ENCODE measurements around the gene KIAA0825. TPM values are rescaled to one million over a fixed set of nuclear protein-coding genes. Genes with fewer than 3 reads are reported as not detected.

KIAA0825 gene
- total and polyA plus RNA-seq, 2 donors (not counting 1 experiment from before 2014, with no cell fraction given), result 1.7 to 3.6 TPM

GRCh38 chr5:94168151-94168550, 450.3 kb downstream of the KIAA0825 start:
- Histone ChIP-seq H3K27me3 (ENCODE audit: control insufficient read depth, insufficient read depth, low read length) (no peaks in the 10 kb centered on the region), H2AFZ (ENCODE audit: low read length) (no peak overlapping the region), H3K9ac (ENCODE audit: insufficient read depth, low read length) (no peak overlapping the region), H3K4me3 (replicated peaks in 1 of 4; ENCODE audit: control extremely low read depth in 1 of 4, insufficient read depth in 1 of 4, low read depth in 3 of 4, low read length in 4 of 4) (no peak overlapping the region), H3K4me1 (ENCODE audit: control insufficient read depth, extremely low read depth, insufficient read depth, low read length) (no peaks in the 10 kb centered on the region), H3K4me2 (ENCODE audit: extremely low read depth, insufficient read depth, low read length) (no peak overlapping the region), H4K20me1 (ENCODE audit: control insufficient read depth, extremely low read depth, insufficient read depth, low read length) (no peaks in the 10 kb centered on the region), H3K36me3 (ENCODE audit: control insufficient read depth, insufficient read depth, low read length) (no peaks in the 10 kb centered on the region), H3K27ac (ENCODE audit: insufficient read depth, low read length) (no peak overlapping the region), H3K79me2 (ENCODE audit: control insufficient read depth, insufficient read depth, low read length) (no peaks in the 10 kb centered on the region), H3K9me3 (ENCODE audit: control insufficient read depth, insufficient read depth, low read depth, low read length) (no peaks in the 10 kb centered on the region)
- DNase-seq (ENCODE audit: low read depth in 2 of 2), result no peak
- no peak for TF ChIP-seq EZH2 (IDR thresholded peaks at IDR 0.05; ENCODE audit: low read length, missing control alignments)
- TF ChIP-seq CTCF (conservative IDR thresholded peaks at IDR 0.05 in 1 of 2, IDR thresholded peaks at IDR 0.05 in 1 of 2; ENCODE audit: low read depth in 1 of 2, low read length in 2 of 2), result no peak

GRCh38 chr5:94161801-94162200, 456.6 kb downstream of the KIAA0825 start:
- Histone ChIP-seq H2AFZ (ENCODE audit: low read length) (no peak overlapping the region), H3K9ac (ENCODE audit: insufficient read depth, low read length) (no peak overlapping the region), H3K27me3 (ENCODE audit: control insufficient read depth, insufficient read depth, low read length) (no peaks in the 10 kb centered on the region), H3K4me1 (ENCODE audit: control insufficient read depth, extremely low read depth, insufficient read depth, low read length) (peaks cover 2% of the 10 kb centered on the region), H3K36me3 (ENCODE audit: control insufficient read depth, insufficient read depth, low read length) (no peaks in the 10 kb centered on the region), H4K20me1 (ENCODE audit: control insufficient read depth, extremely low read depth, insufficient read depth, low read length) (no peaks in the 10 kb centered on the region), H3K79me2 (ENCODE audit: control insufficient read depth, insufficient read depth, low read length) (no peaks in the 10 kb centered on the region), H3K4me2 (ENCODE audit: extremely low read depth, insufficient read depth, low read length) (no peak overlapping the region), H3K9me3 (ENCODE audit: control insufficient read depth, insufficient read depth, low read depth, low read length) (no peaks in the 10 kb centered on the region), H3K4me3 (replicated peaks in 1 of 4; ENCODE audit: control extremely low read depth in 1 of 4, insufficient read depth in 1 of 4, low read depth in 3 of 4, low read length in 4 of 4) (no peak overlapping the region), H3K27ac (ENCODE audit: insufficient read depth, low read length) (no peak overlapping the region)
- TF ChIP-seq CTCF (conservative IDR thresholded peaks at IDR 0.05 in 1 of 2, IDR thresholded peaks at IDR 0.05 in 1 of 2; ENCODE audit: low read depth in 1 of 2, low read length in 2 of 2) (no peak), EZH2 (IDR thresholded peaks at IDR 0.05; ENCODE audit: low read length, missing control alignments) (no peak)
- DNase-seq (ENCODE audit: low read depth in 2 of 2), result no peak

DNA sequence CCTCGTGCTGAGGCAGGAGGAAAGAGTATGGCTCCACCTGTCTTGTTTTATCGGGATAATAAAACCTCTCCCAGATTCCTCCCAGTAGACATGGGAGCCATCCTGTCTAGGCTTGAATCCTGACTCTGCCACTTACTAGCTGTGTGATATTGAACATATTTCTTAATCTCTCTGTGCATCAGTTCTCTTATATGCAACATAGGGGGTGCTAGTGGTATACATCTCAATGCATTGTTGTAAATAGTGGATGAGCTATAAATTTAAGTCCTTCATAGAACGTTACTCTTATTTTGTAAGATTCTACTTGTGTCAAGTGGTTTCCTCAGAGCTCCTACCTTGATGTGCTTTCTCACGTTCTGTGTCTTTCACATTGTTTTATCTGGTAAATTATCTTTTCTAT, 459.3 kb downstream of the KIAA0825 start:
- no peak overlapping the region for H3K4me2 ChIP-seq (ENCODE audit: extremely low read depth, insufficient read depth, low read length)
- H3K27me3 ChIP-seq (ENCODE audit: control insufficient read depth, insufficient read depth, low read length), result no peaks in the 10 kb centered on the region
- DNase-seq (ENCODE audit: low read depth in 2 of 2), result peak in 1 of 2 donors; percentile 15
- H3K9me3 ChIP-seq (ENCODE audit: control insufficient read depth, insufficient read depth, low read depth, low read length), result no peaks in the 10 kb centered on the region
- no peaks in the 10 kb centered on the region for H3K79me2 ChIP-seq (ENCODE audit: control insufficient read depth, insufficient read depth, low read length)
- H3K4me3 ChIP-seq (replicated peaks in 1 of 4; ENCODE audit: control extremely low read depth in 1 of 4, insufficient read depth in 1 of 4, low read depth in 3 of 4, low read length in 4 of 4), result no peak overlapping the region
- H3K27ac ChIP-seq (ENCODE audit: insufficient read depth, low read length), result no peak overlapping the region
- peaks cover 2% of the 10 kb centered on the region for H3K4me1 ChIP-seq (ENCODE audit: control insufficient read depth, extremely low read depth, insufficient read depth, low read length)
- no peak overlapping the region for H3K9ac ChIP-seq (ENCODE audit: insufficient read depth, low read length)
- no peaks in the 10 kb centered on the region for H3K36me3 ChIP-seq (ENCODE audit: control insufficient read depth, insufficient read depth, low read length)
- no peak overlapping the region for H2AFZ ChIP-seq (ENCODE audit: low read length)
- no peaks in the 10 kb centered on the region for H4K20me1 ChIP-seq (ENCODE audit: control insufficient read depth, extremely low read depth, insufficient read depth, low read length)
- TF ChIP-seq CTCF (conservative IDR thresholded peaks at IDR 0.05 in 1 of 2, IDR thresholded peaks at IDR 0.05 in 1 of 2; ENCODE audit: low read depth in 1 of 2, low read length in 2 of 2), result peak in 1 of 2 donors; percentile 17
- no peak for TF ChIP-seq EZH2 (IDR thresholded peaks at IDR 0.05; ENCODE audit: low read length, missing control alignments)

Data from fibroblast of lung (primary cell).